T47D (cell line): ENCODE measurements around the gene GNA12.
A peak's percentile ranks its signal among the peaks of the same experiment; 100 is the strongest.
"Not testable (repeated sequence)": the region's sequence is repeated elsewhere in the genome, so short reads cannot be mapped to it uniquely, and the experiment has no call there.

ENCODE experiments used
- DNase-seq, 2 experiments: peaks; one replicate each; pipeline versions ENCODE4 v3.0.0 to v3.0.0-alpha.2; 2011 to 2012; ENCODE audit warnings: low read depth in 1 of 2, low spot score in 1 of 2
- JUND ChIP-seq: IDR thresholded peaks from 2 replicates; pipeline ENCODE4 v1.6.1; 2012; ENCODE audit warnings: low read depth
- in situ Hi-C: cut with HindIII; loops from 2 replicates; pipeline ENCODE4 v1.10.0; 2016; ENCODE audit warnings: low sequenced_read_pairs, low pct_unique_long_range_greater_than_20kb

GNA12 gene

DNA sequence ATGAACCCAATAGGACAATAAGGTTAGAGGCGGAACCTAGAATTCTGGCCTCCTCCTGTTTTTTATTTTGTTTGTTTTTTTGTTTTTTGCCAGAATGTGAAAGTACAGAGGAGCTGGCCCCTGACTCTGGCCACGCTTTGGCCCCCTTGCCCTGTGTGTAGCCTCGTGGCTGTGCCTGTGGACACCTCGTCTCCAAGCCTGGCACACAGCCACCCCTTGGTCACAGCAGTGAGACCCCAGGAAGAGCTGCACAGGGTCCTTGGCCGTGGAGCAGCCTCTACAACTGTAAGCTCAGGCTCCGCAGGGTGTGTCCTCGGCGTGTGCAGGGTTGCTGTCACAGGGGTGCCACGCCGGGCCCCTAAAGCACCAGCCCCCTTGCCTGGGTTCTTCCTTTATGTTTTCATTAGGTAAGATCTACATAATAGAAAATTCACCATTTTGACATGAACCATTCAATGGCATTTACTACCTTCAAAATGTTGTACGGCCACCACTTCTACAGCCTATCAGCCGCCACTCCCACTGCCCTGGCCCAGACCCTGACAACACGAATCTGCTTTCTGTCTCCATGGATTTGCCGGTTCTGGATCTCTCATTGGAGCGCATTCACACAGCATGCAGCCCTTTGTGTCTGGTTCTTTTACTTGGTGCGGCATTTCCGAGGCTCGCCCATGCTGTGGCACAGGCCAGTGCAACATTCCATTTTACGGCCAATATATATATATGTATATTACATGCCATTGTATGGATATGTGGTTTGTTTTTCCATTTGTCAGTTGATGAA lies 105.2 kb downstream of the GNA12 start:
- DNase-seq = no peak
- in situ Hi-C loops = no loop called here
- no peak for TF ChIP-seq JUND

DNA sequence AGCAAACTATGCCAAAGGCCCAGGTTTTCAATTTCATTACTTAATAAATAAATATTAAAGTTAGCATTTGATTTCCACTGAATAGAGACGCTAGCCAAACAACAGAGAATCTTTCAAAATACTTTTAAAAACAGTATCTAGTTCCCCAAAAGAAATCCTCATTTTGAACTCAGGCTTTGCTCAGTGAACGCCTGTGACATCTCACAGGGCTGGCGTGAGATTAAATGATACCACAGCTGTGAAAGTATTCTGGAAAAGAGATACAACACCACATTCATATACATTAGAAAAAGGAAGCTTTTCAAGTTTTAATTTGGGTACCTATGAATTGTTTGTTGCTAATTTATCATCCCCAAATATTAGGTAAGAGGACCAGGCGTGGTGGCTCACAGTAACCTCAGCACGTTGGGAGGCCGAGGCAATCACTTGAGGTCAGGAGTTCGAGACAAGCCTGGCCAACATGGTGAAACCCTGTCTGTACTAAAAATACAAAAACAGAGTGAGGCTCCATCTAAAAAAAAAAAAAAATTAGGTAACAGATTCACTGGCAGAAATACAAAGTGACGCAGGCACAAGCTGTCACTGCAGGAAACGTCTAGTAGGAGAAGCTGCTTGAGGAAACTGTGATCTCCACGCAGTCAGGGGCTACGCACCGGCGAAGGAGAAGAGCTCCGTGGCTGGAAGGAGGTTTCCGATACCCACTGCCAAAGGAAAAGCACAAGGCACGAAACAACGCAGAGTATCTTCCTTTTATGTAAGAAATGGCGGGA lies 106.2 kb downstream of the GNA12 start:
- in situ Hi-C loops = no loop called here
- no peak for TF ChIP-seq JUND
- DNase-seq = no peak

DNA sequence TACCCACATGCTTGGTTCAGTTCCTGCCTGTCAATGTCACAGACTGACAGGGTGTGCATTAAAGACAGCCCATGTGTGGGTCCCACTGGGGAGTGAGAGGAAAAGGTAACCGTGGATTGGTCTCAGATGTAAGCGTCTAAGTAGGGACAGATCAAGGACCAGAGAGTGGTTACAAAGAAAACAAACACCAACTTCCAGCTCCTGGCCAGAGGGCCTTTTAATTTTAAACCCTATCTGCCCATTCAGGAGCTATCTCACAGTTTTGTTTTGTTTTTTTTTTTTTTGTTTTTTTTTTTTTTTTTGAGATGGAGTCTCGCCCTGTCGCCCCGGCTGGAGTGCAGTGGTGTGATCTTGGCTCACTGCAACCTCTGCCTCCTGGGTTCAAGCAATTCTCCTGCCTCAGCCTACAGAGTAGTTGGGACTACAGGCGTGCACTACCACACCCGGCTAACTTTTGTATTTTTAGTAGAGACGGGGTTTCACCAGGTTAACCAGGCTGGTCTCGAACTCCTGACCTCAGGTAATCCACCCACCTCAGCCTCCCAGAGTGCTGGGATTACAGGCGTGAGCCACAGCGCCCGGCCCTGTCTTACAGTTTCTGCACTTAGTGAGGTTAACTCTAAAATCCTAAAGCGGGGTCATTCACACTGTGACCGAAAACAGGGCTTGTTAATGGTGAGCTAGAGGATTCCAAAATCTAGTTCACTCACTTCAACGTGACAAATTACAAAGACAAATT lies 106.9 kb downstream of the GNA12 start:
- DNase-seq, in situ Hi-C loops: not testable (repeated sequence)

DNA sequence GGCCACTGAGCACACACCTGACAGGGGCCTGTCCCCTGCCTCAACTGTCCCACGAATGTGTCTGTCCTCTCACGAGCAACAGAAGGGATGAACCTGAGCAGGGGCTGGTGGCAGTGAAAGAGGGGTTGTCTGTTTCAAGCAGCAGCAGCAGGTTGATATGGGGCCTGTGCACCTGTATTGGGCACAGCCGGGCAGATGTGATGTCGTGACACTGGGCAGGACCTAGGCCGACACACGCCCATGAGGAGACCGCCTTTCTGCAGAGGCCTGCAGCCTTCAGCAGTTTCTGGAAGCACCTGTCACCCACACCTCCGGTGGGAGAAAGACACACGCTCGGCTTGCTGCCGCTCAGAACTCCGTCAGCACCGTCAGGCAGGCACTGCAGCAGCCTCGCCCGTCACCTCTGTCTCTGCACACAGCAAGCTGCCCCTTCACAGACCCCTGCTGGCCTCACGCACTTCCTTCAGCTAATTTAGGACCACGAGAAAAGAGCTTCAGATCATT lies 107.6 kb downstream of the GNA12 start:
- in situ Hi-C loops = no loop called here
- no peak for DNase-seq
- TF ChIP-seq JUND = no peak

DNA sequence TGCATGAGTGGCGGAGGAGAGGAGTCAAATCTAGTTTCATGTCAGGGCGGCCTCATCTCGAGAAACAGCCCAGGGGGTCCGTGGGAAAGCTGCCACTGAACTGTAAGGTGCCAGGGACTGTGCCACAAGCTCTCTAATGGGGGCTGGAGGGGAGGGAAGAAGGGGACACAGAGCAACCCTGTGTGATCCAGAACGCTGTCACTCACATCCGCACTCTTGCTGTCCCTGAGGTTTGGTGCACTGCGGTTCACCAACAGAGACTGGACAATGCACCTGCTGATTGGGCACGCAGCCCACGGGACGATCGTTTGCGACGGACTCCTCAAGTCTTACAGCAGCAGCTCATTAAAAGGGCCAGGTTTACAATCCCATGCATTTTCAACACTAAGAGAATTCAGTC lies 108.4 kb downstream of the GNA12 start:
- DNase-seq = no peak
- no peak for TF ChIP-seq JUND
- in situ Hi-C loops = no loop called here

DNA sequence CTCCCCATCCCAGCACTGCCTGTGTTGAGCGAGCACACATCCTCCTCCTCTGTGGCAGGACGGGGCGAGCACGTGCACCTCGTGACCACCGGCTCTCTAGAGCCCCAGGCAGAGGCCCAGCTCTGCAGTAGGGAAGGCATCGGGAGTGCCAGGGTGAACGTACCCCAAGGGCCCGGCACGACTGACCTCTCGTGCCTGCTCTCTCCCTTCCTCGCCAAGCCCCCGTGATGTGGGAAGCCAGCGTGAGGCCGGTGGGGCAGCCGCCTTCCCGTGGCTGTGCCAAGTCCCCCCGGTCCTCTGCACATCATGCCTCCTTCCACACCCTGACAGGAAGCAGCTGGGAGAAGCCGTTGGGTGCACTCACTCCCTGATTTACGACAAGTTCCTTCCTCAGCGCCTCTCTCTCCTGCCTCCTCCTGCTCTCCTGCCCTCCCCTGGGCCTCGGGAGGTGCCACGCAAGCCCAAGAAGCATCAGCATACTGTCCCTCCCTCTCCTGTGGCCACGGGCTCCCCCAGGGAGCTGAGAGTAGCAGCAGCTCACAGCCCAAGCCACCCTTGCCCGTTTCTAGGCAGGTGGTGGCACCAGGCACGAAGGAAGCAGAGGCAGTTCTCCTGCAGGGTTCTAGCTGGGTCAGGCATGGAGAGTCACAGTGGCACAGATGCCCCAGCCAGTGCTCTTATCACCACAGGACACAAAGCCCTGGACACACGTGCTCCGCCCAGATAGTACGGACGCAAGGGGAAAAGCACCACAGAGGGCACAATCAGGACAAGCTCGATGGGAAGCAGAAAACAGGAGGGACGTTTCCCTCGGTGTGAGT lies 109.1 kb downstream of the GNA12 start:
- in situ Hi-C loops = no loop called here
- DNase-seq = no peak

DNA sequence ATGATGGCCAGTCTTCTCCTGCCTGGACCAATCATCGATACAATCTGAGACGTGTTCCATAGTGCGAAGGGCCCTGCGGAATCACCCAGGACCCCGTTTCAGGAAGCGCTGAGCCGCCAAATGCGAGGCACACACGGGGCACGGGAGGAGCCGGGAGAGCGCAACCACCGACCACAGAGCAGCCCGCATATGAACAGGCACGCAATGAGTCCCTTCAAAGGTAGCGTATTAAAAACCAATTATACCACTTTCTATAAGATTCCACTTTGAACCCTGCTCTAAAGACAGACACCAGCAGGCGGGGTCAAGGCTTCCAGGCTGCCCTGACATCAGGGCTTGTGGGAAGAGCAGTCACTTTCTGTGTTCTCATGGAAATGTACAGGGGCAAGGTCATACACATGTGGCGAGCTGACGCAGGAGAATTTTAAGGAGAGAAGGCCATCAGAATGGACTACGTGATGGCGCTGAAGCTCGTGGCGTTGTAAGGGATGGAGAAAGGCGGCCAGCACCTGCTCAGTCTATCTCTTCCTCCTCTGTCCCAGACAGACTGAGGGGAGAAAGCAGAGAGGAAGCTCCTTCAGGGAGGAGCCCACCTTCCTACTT lies 109.9 kb downstream of the GNA12 start:
- TF ChIP-seq JUND = no peak
- DNase-seq = no peak
- in situ Hi-C loops = no loop called here

More for the DNA sequence above, 109.1 kb downstream of the GNA12 start:
- TF ChIP-seq JUND = no peak

DNA sequence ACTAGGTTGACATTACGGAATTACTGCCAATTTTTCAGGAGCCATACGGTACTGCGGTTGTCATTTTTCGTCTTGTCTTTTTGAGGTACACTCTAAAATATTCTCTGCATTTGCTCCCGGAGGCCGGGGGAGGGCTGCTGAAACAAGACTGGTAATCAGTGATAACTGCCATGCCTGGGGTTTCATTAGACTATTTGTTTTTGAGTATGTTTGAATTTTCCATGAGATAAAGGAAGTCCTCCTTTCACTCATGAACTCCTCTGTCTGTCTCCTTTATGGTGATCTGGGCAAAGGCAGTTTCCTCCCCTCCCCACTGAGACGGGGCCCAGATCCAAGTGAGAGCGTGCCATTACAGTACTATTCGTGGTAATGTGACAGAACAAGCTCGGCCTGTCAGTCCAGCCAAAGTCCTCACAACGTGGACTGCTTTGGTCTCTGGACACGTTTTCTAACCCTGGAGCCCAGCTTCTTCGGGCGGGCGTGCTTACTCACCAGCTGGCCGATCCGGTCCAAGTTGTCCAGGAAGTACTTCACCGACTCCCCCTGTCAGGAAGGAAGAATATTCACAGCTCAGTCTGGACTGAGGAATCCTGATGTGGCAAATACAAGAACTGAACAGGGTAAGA lies 111.0 kb downstream of the GNA12 start:
- TF ChIP-seq JUND = peak; percentile 31; the same call in 1 of the 2 replicates
- in situ Hi-C loops = no loop called here
- peak; percentile 84 to 95 for DNase-seq

DNA sequence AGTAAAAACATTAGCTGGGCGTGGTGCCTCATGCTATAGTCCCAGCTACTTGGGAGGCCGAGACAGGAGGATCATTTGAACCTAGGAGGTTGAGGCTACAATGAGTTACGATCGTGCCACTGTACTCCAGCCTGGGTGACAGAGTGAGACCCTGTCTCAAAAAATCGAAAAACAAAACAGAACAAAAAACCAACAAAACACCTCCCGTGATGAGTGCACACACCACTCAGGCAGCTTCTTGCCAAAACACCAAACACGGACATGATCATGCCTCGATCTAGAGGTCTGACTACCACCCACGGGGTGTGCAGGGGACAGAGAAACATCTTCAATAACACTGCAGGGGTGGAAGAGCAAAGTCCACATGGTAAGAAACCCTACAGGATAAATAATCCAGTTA lies 111.7 kb downstream of the GNA12 start:
- no peak for TF ChIP-seq JUND
- in situ Hi-C loops = no loop called here
- no peak for DNase-seq

DNA sequence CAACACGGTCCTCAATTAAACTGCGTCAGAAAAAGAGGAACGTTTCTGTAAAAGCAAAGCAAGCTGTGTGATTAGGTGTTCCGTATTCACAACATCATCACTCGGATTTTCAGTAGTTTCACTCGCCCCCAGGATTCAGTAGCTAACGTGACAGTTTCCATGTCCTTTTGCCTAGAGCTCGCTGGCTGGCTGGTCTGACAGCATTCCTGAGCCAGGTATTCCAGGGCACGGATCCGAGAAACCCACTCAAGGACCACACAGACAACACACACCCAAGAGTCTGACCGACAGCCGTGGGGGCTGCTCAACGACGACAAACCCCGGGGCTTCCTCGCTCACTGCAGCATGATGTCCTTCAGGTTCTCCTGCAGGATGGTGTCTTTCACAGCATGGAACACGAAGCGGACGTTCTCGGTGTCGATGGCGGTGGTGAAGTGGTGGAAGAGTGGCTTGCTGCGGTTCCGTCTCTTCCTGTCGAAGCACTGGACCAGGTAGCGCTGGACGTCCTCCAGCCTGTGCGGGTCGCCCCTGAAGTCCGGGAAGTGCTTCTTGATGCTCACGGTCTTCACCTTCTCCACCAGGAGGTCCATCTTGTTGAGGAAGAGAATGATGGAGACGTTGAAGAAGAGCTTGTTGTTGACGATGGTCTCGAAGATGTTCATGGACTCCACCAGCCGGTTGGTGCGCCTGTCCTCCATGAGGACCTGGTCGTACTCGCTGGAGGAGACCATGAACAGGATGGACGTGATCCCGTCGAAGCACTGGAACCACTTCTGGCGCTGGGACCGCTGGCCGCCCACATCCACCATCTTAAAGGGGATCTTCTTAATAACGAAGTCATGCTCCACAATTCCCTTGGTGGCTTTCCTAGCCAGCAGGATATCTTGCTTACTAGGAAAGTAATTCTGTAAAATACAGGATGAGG lies 113.0 kb downstream of the GNA12 start:
- in situ Hi-C loops = no loop called here
- DNase-seq = no peak
- no peak for TF ChIP-seq JUND
